ENCODE data around the gene FOXK1. TPM values are rescaled to one million over a fixed set of nuclear protein-coding genes. Genes with fewer than 3 reads are reported as not detected.
A peak's percentile ranks its signal among the peaks of the same experiment; 100 is the strongest.

FOXK1 gene
- total RNA-seq, 1 donor from 2014 or later: 17.6 TPM

DNA sequence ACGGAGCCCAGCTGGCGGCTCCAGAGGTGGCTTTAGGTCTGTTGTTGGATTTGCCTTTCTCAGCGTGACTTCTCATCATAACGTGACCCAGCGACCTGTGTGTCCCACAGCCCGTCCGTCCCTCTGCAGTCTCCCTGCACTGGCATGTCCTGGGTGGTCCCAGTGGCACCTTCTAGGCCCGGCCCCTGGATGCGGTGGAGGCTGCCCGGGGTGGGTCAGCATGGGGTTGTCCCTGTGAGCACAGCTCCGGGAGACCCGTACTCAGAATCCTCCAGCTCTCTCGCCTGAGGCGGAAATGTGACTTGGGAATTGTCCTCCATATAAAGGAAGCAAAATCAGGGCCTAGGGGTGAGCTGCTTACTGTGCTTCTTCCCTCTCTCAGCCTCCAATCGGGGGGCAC, 67.7 kb downstream of the FOXK1 start:
- Histone ChIP-seq H3K4me3 (ENCODE audit: low read depth, low read length) (no peak overlapping the region), H3K36me3 (ENCODE audit: control insufficient read depth, insufficient read depth, low read length) (peaks cover 25% of the 10 kb centered on the region), H3K27me3 (ENCODE audit: control insufficient read depth, insufficient read depth, low read length) (no peaks in the 10 kb centered on the region)
- TF ChIP-seq CTCF (IDR thresholded peaks at IDR 0.05; ENCODE audit: insufficient read depth, low read length, severe bottlenecking): no peak
- DNase-seq (ENCODE audit: low read depth) (no peak), FAIRE-seq (no peak)

DNA sequence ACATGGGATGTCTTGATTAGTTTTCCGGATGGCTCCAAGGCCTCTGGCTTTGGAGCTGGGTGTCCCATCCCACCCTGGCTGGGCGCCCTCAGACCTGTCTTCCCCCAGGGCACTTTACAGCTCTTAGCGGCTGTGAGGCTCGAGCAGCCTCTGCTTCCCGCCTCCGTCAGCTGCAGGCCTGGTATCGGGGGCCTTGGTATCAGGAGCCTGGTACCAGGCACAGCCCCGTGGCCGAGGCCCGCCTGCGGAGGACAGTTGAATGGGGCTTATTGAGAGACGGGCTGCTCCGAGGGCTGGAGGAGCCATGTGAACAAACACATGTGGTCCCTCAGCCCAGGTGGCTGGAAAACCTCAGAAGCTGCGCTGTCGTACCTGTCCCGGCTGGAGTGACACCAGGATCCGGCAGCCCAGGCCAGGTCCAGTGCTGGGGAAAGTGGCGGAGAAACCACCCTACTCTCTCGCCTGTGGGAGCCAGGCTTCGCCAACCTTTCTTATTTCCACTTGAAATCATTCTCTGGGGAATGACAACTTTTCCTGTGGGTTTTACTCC, 69.4 kb downstream of the FOXK1 start:
- Histone ChIP-seq H3K4me3 (ENCODE audit: low read depth, low read length) (no peak overlapping the region), H3K36me3 (ENCODE audit: control insufficient read depth, insufficient read depth, low read length) (peaks cover 37% of the 10 kb centered on the region), H3K27me3 (ENCODE audit: control insufficient read depth, insufficient read depth, low read length) (no peaks in the 10 kb centered on the region)
- FAIRE-seq: no peak
- no peak for TF ChIP-seq CTCF (IDR thresholded peaks at IDR 0.05; ENCODE audit: insufficient read depth, low read length, severe bottlenecking)
- DNase-seq (ENCODE audit: low read depth): no peak

DNA sequence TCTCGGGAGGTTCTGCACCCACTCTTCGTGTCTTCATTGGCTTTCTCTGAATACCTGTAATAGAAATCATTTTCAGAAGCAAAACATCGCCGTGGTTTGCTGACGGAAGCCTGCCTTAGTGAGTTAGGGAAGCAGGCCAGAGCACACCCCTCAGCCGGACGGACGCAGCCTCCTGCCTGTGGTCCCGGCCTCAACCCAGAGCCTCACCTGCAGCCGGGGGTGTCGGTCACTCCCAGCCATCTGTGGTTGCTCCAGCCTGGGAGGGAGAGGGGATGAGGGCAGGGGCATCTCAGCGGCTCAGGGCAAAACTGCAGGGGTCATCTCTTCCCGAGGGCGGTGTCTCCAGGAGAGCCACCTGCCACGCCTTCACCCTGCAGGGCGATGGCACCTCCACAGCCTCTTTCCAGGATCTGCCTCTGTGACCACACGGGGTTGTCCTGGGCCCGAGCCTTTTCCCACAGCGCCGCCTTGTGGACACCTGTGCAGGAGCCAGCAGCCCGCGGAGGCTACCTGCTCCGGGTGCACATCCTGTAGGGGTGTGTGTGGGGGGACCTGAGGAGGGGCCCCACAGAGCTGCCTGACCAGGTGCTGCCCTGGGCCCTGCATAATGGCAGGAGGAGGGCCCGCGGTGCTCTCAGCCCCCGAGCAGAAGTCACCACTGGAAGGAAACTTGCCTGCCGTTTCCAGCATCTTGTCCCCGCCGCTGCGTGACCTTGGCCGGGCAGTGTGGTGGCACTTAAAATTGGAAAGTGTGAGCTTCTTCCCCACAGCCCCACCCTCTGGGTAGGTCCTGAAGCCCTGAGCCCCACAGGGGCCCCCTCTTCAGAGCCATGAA, 71.7 kb downstream of the FOXK1 start:
- Histone ChIP-seq H3K27me3 (ENCODE audit: control insufficient read depth, insufficient read depth, low read length) (no peaks in the 10 kb centered on the region), H3K36me3 (ENCODE audit: control insufficient read depth, insufficient read depth, low read length) (peaks cover 36% of the 10 kb centered on the region), H3K4me3 (ENCODE audit: low read depth, low read length) (no peak overlapping the region)
- FAIRE-seq: no peak
- peak; percentile 96 for TF ChIP-seq CTCF (IDR thresholded peaks at IDR 0.05; ENCODE audit: insufficient read depth, low read length, severe bottlenecking)
- DNase-seq (ENCODE audit: low read depth): peak; percentile 53

DNA sequence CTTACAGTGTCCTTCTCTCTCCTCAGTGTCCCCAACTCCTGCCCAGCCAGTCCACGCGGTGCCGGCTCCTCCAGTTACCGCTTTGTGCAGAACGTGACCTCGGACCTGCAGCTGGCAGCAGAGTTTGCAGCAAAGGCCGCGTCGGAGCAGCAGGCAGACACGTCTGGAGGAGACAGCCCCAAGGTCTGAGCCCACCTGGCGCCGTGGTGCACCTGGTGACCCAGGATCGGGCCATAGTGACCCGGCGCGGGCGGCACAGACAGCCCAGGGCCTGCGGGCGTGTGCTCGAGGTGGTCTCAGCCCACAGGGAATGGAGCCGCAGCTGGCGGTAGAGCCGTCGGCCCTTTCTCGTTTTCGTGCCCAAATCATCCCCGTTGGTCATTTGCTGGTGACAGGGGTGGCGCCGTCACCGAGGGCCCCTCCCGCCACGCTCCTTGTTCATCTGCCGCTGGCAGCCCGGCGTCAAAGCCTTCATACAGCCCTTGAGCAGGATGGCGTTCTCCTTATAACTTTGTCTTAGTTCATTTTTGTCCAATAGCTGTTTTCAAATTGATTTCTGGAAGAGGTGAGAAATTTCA, 72.4 kb downstream of the FOXK1 start:
- H3K4me3 ChIP-seq (ENCODE audit: low read depth, low read length): no peak overlapping the region
- no peak for DNase-seq (ENCODE audit: low read depth)
- FAIRE-seq: no peak
- peaks cover 38% of the 10 kb centered on the region for H3K36me3 ChIP-seq (ENCODE audit: control insufficient read depth, insufficient read depth, low read length)
- H3K27me3 ChIP-seq (ENCODE audit: control insufficient read depth, insufficient read depth, low read length): no peaks in the 10 kb centered on the region
- TF ChIP-seq CTCF (IDR thresholded peaks at IDR 0.05; ENCODE audit: insufficient read depth, low read length, severe bottlenecking): no peak

- Histone ChIP-seq H3K36me3 (ENCODE audit: control insufficient read depth, insufficient read depth, low read length) (peaks cover 37% of the 10 kb centered on the region), H3K27me3 (ENCODE audit: control insufficient read depth, insufficient read depth, low read length) (no peaks in the 10 kb centered on the region), H3K4me3 (ENCODE audit: low read depth, low read length) (no peak overlapping the region)
- no peak for FAIRE-seq
- DNase-seq (ENCODE audit: low read depth): no peak
- TF ChIP-seq CTCF (IDR thresholded peaks at IDR 0.05; ENCODE audit: insufficient read depth, low read length, severe bottlenecking): no peak
Observed at GRCh38 chr7:4755045-4755444, 73.0 kb downstream of the FOXK1 start.

Measured in bronchial epithelial cell (primary cell).